ENCODE data around the gene SYT6. TPM values are rescaled to one million over a fixed set of nuclear protein-coding genes. Genes with fewer than 3 reads are reported as not detected.

SYT6 gene
- total and polyA plus RNA-seq, 10 of the 15 experiments (the other 5 are each of a cell fraction or from before 2014, with no cell fraction given), result 0.05 to 0.39 TPM; not detected in 8

DNA sequence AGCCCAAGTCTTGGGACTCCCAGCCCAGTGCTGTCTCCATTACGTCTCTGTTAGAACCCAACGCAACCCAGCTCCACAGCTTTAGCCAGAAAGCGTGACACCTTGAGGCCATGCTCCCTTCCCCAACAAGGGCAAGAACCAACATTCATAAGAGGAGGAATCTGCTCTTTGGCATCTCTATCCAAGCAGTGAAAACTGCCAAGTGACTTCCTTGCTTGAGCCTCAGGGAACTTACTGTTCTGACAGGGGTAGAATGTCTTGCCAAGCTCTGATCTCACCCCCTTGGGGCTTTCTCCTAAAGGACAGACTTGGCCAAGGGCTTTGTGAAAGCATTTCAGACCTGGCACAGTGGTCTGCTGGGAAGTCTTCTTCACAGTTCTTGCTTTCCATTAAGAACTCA, 56.6 kb downstream of the SYT6 start:
- ChIA-PET CTCF (interaction anchor here (0.6 kb wide), 1 partner anchor 11 kb away, joined by 3 read pairs; no protein-coding TSS in a partner anchor), RAD21 (ENCODE audit: unreplicated experiment) (no interaction called here), SMC1A (ENCODE audit: uncharacterized antibody, unreplicated experiment) (no interaction called here), POLR2A (interaction anchor here (0.5 kb wide), 1 partner anchor 17 kb away, joined by 3 read pairs; no protein-coding TSS in a partner anchor)
- Histone ChIP-seq H3K4me1 (ENCODE audit: control insufficient read depth, insufficient read depth, low read length) (no peaks in the 10 kb centered on the region), H2AFZ (ENCODE audit: control insufficient read depth, low read depth, low read length) (no peak overlapping the region), H3K36me3 (ENCODE audit: control insufficient read depth in 2 of 2, insufficient read depth in 2 of 2, low read length in 1 of 2) (no peaks in the 10 kb centered on the region), H3K27ac (ENCODE audit: control insufficient read depth, insufficient read depth) (no peak overlapping the region), H3K79me2 (ENCODE audit: control insufficient read depth, insufficient read depth, low read length) (no peaks in the 10 kb centered on the region), H3K4me2 (ENCODE audit: control insufficient read depth, insufficient read depth) (no peak overlapping the region), H3K4me3 (no peak overlapping the region), H3K27me3 (replicated peaks in 1 of 2; ENCODE audit: control insufficient read depth in 2 of 2, insufficient read depth in 2 of 2, low read length in 1 of 2) (no peaks in the 10 kb centered on the region; a peak in 2 of 4 replicates), H3K9me3 (replicated peaks; ENCODE audit: control insufficient read depth, insufficient read depth, low read length) (no peaks in the 10 kb centered on the region), H3K9ac (ENCODE audit: control insufficient read depth, insufficient read depth, low read length) (no peak overlapping the region), H4K20me1 (ENCODE audit: control insufficient read depth, insufficient read depth) (no peaks in the 10 kb centered on the region)
- 30% methylated on average over 3 of the region's 3 CpGs for WGBS (ENCODE audit: insufficient coverage, insufficient replicate concordance, low lambda C conversion rate, missing lambda C conversion rate)
- in situ Hi-C loops (cut with MboI) (no loop called here), intact Hi-C loops (cut with micrococcal nuclease; ENCODE audit: unreplicated experiment) (no loop called here)
- no peak for DNase-seq (ENCODE audit: low read depth, low spot score)
- no peak for ATAC-seq
- TF ChIP-seq YY1 (IDR thresholded peaks at IDR 0.05; ENCODE audit: low read depth, low read length), result no peak
- no peak for TF ChIP-seq LARP7 (IDR thresholded peaks at IDR 0.05)
- TF ChIP-seq, protein P1, sequence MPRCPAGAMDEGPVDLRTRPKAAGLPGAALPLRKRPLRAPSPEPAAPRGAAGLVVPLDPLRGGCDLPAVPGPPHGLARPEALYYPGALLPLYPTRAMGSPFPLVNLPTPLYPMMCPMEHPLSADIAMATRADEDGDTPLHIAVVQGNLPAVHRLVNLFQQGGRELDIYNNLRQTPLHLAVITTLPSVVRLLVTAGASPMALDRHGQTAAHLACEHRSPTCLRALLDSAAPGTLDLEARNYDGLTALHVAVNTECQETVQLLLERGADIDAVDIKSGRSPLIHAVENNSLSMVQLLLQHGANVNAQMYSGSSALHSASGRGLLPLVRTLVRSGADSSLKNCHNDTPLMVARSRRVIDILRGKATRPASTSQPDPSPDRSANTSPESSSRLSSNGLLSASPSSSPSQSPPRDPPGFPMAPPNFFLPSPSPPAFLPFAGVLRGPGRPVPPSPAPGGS (IDR thresholded peaks at IDR 0.05; ENCODE audit: borderline replicate concordance, insufficient read depth, low read depth, low read length, poor library complexity, severe bottlenecking), result no peak
- no peak for TF ChIP-seq BRCA1 (IDR thresholded peaks at IDR 0.05; ENCODE audit: low read depth, low read length)
- no peak for TF ChIP-seq RELA (IDR thresholded peaks at IDR 0.05; ENCODE audit: borderline replicate concordance, partially characterized antibody)
- TF ChIP-seq IKZF2 (IDR thresholded peaks at IDR 0.05), result no peak
- TF ChIP-seq NFYB (IDR thresholded peaks at IDR 0.05; ENCODE audit: insufficient read depth, low read depth, low read length), result no peak
- no peak for TF ChIP-seq NR2F1 (conservative IDR thresholded peaks at IDR 0.05)
- TF ChIP-seq CUX1 (IDR thresholded peaks at IDR 0.05; ENCODE audit: insufficient replicate concordance, low read depth, low read length), result no peak
- no peak for TF ChIP-seq ASH2L (IDR thresholded peaks at IDR 0.05; ENCODE audit: borderline replicate concordance, low read depth)
- no peak for TF ChIP-seq CBX3 (IDR thresholded peaks at IDR 0.05; ENCODE audit: borderline replicate concordance, low read depth)
- TF ChIP-seq, protein P2, sequence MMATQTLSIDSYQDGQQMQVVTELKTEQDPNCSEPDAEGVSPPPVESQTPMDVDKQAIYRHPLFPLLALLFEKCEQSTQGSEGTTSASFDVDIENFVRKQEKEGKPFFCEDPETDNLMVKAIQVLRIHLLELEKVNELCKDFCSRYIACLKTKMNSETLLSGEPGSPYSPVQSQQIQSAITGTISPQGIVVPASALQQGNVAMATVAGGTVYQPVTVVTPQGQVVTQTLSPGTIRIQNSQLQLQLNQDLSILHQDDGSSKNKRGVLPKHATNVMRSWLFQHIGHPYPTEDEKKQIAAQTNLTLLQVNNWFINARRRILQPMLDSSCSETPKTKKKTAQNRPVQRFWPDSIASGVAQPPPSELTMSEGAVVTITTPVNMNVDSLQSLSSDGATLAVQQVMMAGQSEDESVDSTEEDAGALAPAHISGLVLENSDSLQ (IDR thresholded peaks at IDR 0.05), result no peak
- TF ChIP-seq SMC3 (IDR thresholded peaks at IDR 0.05; ENCODE audit: borderline replicate concordance, low read length), result no peak
- TF ChIP-seq CREM (IDR thresholded peaks at IDR 0.05; ENCODE audit: low read depth), result no peak
- TF ChIP-seq TCF3 (IDR thresholded peaks at IDR 0.05; ENCODE audit: borderline replicate concordance, insufficient read depth, low read depth, low read length), result no peak
- no peak for TF ChIP-seq ZBED1 (IDR thresholded peaks at IDR 0.05; ENCODE audit: borderline replicate concordance)
- BruUV-seq (replicated peaks), result no TSS peak
- FAIRE-seq, result no peak

All from GM12878 (cell line).